GM12872 (cell line): ENCODE results near the gene DNMT3L.
A peak's percentile ranks its signal among the peaks of the same experiment; 100 is the strongest.

Experiments used
- CTCF ChIP-seq: IDR thresholded peaks from 3 replicates; pipeline ENCODE4 v1.5.1; 2011; ENCODE audit warnings: low read depth, mild to moderate bottlenecking, low read length, moderate library complexity; ENCODE audit not compliant: insufficient read depth

The DNMT3L gene

GRCh38 chr21:44298301-44298700 lies 36.6 kb upstream of the DNMT3L start:
- TF ChIP-seq CTCF = peak; percentile 40; the same call in 2 of the 3 replicates

- TF ChIP-seq CTCF = peak; percentile 88
These were observed 36.0 kb upstream of the DNMT3L start for GRCh38 chr21:44297525-44298290.

- no peak for TF ChIP-seq CTCF
These were observed 35.2 kb upstream of the DNMT3L start for GRCh38 chr21:44296916-44297315.

- no peak for TF ChIP-seq CTCF
These were observed 34.4 kb upstream of the DNMT3L start for GRCh38 chr21:44296103-44296519.

GRCh38 chr21:44295646-44296045 lies 33.9 kb upstream of the DNMT3L start:
- TF ChIP-seq CTCF = no peak

GRCh38 chr21:44295163-44295573 lies 33.5 kb upstream of the DNMT3L start:
- no peak for TF ChIP-seq CTCF

GRCh38 chr21:44294391-44295162 lies 32.9 kb upstream of the DNMT3L start:
- no peak for TF ChIP-seq CTCF
